Suprapubic skin (tissue), 3 donors: ENCODE measurements around the gene KRT36.

Source experiments
- CTCF ChIP-seq, 2 donors: fragments of 200-600 bp in 1 of 2; fragments of 450-650 bp in 1 of 2; sonication (generic) in 1 of 2; IDR thresholded peaks; one replicate each; pipeline ENCODE4 v1.5.1; 2016 to 2019; ENCODE audit warnings: antibody characterized with exemption in 2 of 2, mild to moderate bottlenecking in 1 of 2, moderate library complexity in 1 of 2
- POLR2AphosphoS5 ChIP-seq, 3 donors: sonication (generic); formaldehyde crosslinking; IDR thresholded peaks; one replicate each; pipeline ENCODE4 v1.6.1; 2017; ENCODE audit warnings: antibody characterized with exemption in 3 of 3

GRCh38 chr17:41437254-41437653, 52.5 kb downstream of the KRT36 start:
- no peak for TF ChIP-seq POLR2AphosphoS5 (IDR thresholded peaks at IDR 0.05)
- no peak for TF ChIP-seq CTCF (IDR thresholded peaks at IDR 0.05)
